A172 (cell line): ENCODE measurements around the gene EGFR. TPM values are rescaled to one million over a fixed set of nuclear protein-coding genes. Genes with fewer than 3 reads are reported as not detected.

Experiments
- DNase-seq: peaks from one replicate; pipeline ENCODE4 v3.0.0-alpha.2; 2015; ENCODE audit warnings: low spot score
- total RNA-seq: library from RNA; depleted of rRNA; stranded (reverse); fragments of >200 nt; shearing (Covaris generic); gene quantifications from 2 replicates; pipeline ENCODE4 v1.2.3, GENCODE V29; 2014

The EGFR gene
- total RNA-seq, 1 experiment from 2014 or later, result 75.4 TPM

GRCh38 chr7:55081068-55081467 is 62.3 kb downstream of the EGFR start:
- no peak for DNase-seq

- no peak for DNase-seq
Measured at GRCh38 chr7:55081472-55082227, 62.8 kb downstream of the EGFR start.

DNA sequence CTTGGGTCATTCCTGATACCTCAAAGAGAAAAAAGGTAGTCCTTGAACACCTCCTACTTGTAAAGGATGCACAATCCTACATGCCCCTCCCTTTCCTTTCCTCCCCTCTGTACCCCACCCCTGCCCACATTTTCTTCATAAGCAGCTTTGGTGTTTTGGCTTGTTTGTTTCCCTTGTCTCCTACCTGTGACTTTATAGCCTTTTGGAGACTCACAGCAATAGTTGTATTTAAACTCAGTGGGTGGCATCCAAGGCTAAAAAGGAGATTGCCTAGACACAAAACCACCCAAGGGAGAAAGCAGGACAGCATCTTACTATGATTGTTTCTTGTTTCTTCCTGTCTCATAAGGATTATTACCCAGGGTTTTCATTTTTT is 63.4 kb downstream of the EGFR start:
- no peak for DNase-seq

DNA sequence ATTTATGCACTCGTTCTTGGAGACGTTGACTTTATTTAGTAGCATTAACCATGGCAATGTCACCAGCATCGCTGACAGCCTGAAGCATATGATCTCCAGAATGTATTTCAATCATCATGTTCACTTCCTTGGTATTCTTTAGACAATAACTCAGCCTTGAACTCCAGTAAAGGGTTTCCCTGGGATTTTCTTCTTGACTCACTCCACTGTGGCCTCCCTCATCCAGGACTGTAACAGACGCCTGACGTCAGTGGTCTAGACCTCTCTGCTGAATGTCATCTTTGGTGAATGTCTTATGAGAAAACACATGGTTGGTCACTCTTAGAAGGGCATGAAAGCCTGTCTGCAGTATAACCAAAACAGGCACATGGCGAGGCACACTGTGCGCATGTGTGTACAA is 64.4 kb downstream of the EGFR start:
- no peak for DNase-seq

DNA sequence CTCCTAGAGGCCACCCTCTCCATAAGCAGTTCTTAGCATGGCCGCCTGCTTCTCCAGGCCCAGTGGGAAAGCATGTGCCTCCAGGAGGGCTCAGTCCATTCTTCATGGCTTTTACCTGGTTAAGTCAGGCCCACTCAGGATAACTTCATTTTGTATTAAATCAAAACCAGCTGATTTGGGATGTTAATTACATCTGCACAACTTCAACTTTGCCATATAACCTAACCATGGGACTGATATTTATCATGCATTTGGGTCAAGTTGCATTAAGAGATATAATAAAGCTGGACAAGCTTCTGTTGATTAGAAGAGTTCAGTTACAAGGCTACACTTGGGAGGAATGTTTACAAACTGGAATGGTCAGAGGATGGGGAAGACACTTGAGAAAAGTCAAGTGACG is 65.5 kb downstream of the EGFR start:
- DNase-seq, result no peak

DNA sequence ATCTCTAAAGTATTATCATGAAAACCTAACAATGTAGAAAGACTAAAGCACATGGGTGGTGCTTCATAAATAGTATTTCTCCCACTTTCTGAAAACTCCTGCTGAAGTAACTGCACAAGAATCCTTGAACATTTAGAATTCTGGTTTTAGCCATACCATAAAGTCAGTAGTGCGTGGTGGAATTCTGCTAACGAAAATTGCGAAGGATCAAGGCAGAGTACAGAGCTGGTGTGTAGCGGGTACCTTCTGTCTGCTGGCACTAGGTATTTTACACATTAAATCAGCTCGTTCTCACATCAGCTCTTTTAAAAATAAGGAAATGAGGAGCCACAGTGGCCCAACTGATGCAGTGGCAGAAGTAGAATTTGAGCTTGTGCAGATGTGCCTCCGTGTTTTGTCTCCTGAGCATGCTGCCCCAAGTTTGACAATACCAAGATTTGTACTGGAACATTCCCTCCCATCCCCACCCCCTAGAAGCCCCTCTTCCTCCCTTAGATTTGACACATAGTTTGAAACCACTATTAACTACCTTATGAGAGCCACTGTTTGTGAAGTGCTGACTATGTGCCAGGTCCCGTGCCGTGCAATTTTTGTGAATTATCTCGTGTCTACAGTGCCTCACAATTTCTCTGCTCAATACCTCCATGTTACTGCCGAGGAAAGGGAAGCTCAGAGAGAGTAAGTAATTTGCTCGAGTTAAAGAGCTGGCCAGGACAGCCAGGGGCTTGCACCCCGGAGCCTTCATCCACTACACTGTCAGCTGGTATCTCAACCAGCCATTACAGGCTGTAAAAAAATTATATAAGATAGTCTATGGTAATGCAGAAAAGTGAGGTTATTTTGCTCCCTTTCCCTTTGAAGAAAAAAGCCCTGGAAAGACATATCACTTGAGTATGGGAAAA is 66.9 kb downstream of the EGFR start:
- no peak for DNase-seq

GRCh38 chr7:55086413-55087201 is 67.8 kb downstream of the EGFR start:
- DNase-seq, result peak; percentile 98

GRCh38 chr7:55087521-55087961 is 68.7 kb downstream of the EGFR start:
- peak; percentile 61 for DNase-seq

- no peak for DNase-seq
Measured at GRCh38 chr7:55088107-55088506, 69.3 kb downstream of the EGFR start.

- no peak for DNase-seq
Measured at GRCh38 chr7:55088620-55089019, 69.8 kb downstream of the EGFR start.

GRCh38 chr7:55092186-55092974 is 73.6 kb downstream of the EGFR start:
- DNase-seq, result no peak

- no peak for DNase-seq
Measured at GRCh38 chr7:55092975-55093373, 74.2 kb downstream of the EGFR start.

DNA sequence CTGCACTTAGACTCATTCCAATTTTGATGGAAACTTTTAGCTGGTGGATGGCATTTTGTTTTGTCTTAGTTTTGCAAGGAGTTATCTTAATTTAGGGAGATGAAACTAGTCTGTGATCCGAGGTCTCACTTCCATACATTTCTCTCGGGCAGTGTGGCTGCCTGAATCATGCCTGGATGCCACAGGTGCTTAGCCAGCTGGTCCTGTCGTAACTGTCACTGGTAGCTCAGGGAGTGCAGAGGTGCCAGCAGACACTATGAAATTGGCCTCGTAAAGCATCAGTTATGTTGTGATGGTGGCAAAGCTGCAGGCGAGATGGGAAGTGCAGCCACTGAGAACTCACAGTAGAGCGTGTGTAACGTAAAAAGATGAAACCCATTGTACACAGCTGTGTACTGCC is 74.9 kb downstream of the EGFR start:
- no peak for DNase-seq

DNA sequence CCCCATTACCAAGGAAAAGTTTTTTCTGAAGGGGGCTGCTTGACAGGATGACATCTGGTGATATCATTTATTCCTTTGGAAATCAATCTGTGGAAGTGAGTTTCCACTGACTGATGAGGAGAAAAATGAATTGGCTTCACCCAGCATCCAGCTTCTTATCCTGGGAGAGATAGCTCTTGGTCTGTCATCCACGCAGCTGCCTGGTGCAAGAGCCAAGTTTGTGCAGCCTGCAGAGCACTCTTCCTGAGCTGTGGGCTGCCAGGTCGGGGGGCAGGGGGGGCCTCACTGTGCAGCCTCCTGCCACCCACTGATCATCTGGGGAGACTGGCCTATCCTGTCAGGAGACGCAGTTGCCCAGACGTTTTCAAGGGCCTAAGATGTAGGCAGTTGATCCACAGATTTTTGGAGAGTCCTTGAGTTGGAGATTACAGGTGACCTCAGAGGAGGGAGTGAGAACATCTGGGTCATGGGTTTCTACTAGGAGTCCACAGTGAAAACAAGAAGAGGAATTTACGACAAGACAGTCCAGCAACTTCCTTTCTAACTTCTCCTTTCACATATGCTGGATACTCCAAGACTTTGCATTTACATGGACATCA is 75.4 kb downstream of the EGFR start:
- DNase-seq, result no peak

- no peak for DNase-seq
Measured at GRCh38 chr7:55095672-55096071, 76.9 kb downstream of the EGFR start.

DNA sequence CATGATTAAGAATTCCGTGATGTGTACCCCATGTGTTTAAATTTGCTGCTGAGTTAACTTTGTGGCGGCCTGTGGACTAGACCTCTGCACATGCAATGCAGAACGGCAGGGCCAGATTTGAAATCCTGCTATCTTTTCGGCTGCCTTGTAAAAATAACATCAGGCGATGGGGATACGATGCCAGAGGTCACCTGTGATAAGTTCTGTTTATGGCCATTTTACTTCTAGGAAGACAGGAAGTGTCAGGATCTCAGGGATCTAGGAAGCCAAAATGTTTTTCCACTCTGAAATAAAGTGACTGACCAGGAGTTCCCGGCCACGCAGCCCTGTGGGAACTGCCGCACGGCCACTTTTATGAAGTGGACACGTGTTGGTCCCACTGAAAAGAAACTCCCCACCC is 77.5 kb downstream of the EGFR start:
- DNase-seq, result no peak

- DNase-seq, result no peak
Measured at GRCh38 chr7:55097100-55097499, 78.3 kb downstream of the EGFR start.

- DNase-seq, result no peak
Measured at GRCh38 chr7:55099066-55099820, 80.4 kb downstream of the EGFR start.

- DNase-seq, result no peak
Measured at GRCh38 chr7:55099821-55100543, 81.2 kb downstream of the EGFR start.
